Osteocyte (in vitro differentiated cells): Measurements from ENCODE around the gene FAM47A. TPM values are rescaled to one million over a fixed set of nuclear protein-coding genes. Genes with fewer than 3 reads are reported as not detected.

Experiments
- DNase-seq: peaks from one replicate; pipeline ENCODE4 v3.0.0; 2021; ENCODE audit warnings: mixed read lengths; ENCODE audit not compliant: unreplicated experiment; ENCODE audit errors: extremely low spot score
- H3K27ac Mint-ChIP-seq: one replicate; pipeline ENCODE4 v1.8.0; 2021; ENCODE audit warnings: mild to moderate bottlenecking, mixed read lengths; ENCODE audit not compliant: unreplicated experiment
- H3K27me3 Mint-ChIP-seq: one replicate; pipeline ENCODE4 v1.8.0; 2021; ENCODE audit warnings: mixed read lengths; ENCODE audit not compliant: unreplicated experiment
- H3K36me3 Mint-ChIP-seq: one replicate; pipeline ENCODE4 v1.8.0; 2021; ENCODE audit warnings: mixed read lengths; ENCODE audit not compliant: unreplicated experiment
- H3K4me1 Mint-ChIP-seq: one replicate; pipeline ENCODE4 v1.8.0; 2021; ENCODE audit warnings: mixed read lengths; ENCODE audit not compliant: unreplicated experiment
- H3K4me3 Mint-ChIP-seq: one replicate; pipeline ENCODE4 v1.8.0; 2021; ENCODE audit warnings: mild to moderate bottlenecking, moderate library complexity, mixed read lengths; ENCODE audit not compliant: unreplicated experiment
- H3K9me3 Mint-ChIP-seq: one replicate; pipeline ENCODE4 v1.8.0; 2021; ENCODE audit warnings: mixed read lengths; ENCODE audit not compliant: unreplicated experiment
- CTCF ChIP-seq: fragments of 200-600 bp; sonication (generic); IDR thresholded peaks from 2 replicates; pipeline ENCODE4 v1.5.0; 2021; ENCODE audit warnings: antibody characterized with exemption, mild to moderate bottlenecking, moderate library complexity
- total RNA-seq: library from RNA; stranded (reverse); gene quantifications from 2 replicates; pipeline ENCODE4 v1.2.1, GENCODE V29; 2021

Gene FAM47A
- total RNA-seq, 1 donor from 2014 or later = not detected

- TF ChIP-seq CTCF = no peak
- Mint-ChIP-seq H3K4me3 (no peak overlapping the region), H3K27me3 (no peaks in the 10 kb centered on the region), H3K27ac (no peak overlapping the region), H3K4me1 (no peaks in the 10 kb centered on the region), H3K36me3 (no peaks in the 10 kb centered on the region), H3K9me3 (peaks cover 34% of the 10 kb centered on the region)
- no peak for DNase-seq
Measured at GRCh38 chrX:34130980-34131744, 952 bp downstream of the FAM47A start.

GRCh38 chrX:34130501-34130900, 1.6 kb downstream of the FAM47A start:
- no peak for TF ChIP-seq CTCF
- Mint-ChIP-seq H3K36me3 (no peaks in the 10 kb centered on the region), H3K4me3 (no peak overlapping the region), H3K27me3 (no peaks in the 10 kb centered on the region), H3K9me3 (peaks cover 32% of the 10 kb centered on the region), H3K4me1 (no peaks in the 10 kb centered on the region), H3K27ac (no peak overlapping the region)
- no peak for DNase-seq

GRCh38 chrX:34126011-34126410, 6.1 kb downstream of the FAM47A start:
- no peaks in the 10 kb centered on the region for H3K36me3 Mint-ChIP-seq
- no peaks in the 10 kb centered on the region for H3K27me3 Mint-ChIP-seq
- no peak for DNase-seq
- H3K4me1 Mint-ChIP-seq = no peaks in the 10 kb centered on the region
- TF ChIP-seq CTCF = no peak
- no peak overlapping the region for H3K27ac Mint-ChIP-seq
- no peak overlapping the region for H3K4me3 Mint-ChIP-seq
- H3K9me3 Mint-ChIP-seq = peaks cover 57% of the 10 kb centered on the region

GRCh38 chrX:34119122-34119521, 13.0 kb downstream of the FAM47A start:
- H3K27ac Mint-ChIP-seq = no peak overlapping the region
- H3K4me1 Mint-ChIP-seq = no peaks in the 10 kb centered on the region
- H3K36me3 Mint-ChIP-seq = no peaks in the 10 kb centered on the region
- no peak overlapping the region for H3K4me3 Mint-ChIP-seq
- no peak for DNase-seq
- peaks cover 37% of the 10 kb centered on the region for H3K9me3 Mint-ChIP-seq
- no peak for TF ChIP-seq CTCF
- H3K27me3 Mint-ChIP-seq = no peaks in the 10 kb centered on the region

- no peak overlapping the region for H3K4me3 Mint-ChIP-seq
- H3K9me3 Mint-ChIP-seq = peaks cover 6% of the 10 kb centered on the region
- DNase-seq = no peak
- H3K27me3 Mint-ChIP-seq = no peaks in the 10 kb centered on the region
- no peak overlapping the region for H3K27ac Mint-ChIP-seq
- H3K4me1 Mint-ChIP-seq = no peaks in the 10 kb centered on the region
- H3K36me3 Mint-ChIP-seq = no peaks in the 10 kb centered on the region
- TF ChIP-seq CTCF = no peak
Measured at GRCh38 chrX:34112459-34112858, 19.7 kb downstream of the FAM47A start.
